ENCODE data around the gene RPL36.
"Not testable (repeated sequence)": the region's sequence is repeated elsewhere in the genome, so short reads cannot be mapped to it uniquely, and the experiment has no call there.

RPL36 gene

GRCh38 chr19:5703819-5704818 lies 14.0 kb downstream of the RPL36 start:
- in situ Hi-C loops (cut with MboI; ENCODE audit: low sequenced_read_pairs), result no loop called here

- in situ Hi-C loops (cut with MboI; ENCODE audit: low sequenced_read_pairs), result no loop called here
Observed at GRCh38 chr19:5705552-5705951, 15.5 kb downstream of the RPL36 start.

GRCh38 chr19:5706876-5707573 lies 16.9 kb downstream of the RPL36 start:
- in situ Hi-C loops (cut with MboI; ENCODE audit: low sequenced_read_pairs), result no loop called here

DNA sequence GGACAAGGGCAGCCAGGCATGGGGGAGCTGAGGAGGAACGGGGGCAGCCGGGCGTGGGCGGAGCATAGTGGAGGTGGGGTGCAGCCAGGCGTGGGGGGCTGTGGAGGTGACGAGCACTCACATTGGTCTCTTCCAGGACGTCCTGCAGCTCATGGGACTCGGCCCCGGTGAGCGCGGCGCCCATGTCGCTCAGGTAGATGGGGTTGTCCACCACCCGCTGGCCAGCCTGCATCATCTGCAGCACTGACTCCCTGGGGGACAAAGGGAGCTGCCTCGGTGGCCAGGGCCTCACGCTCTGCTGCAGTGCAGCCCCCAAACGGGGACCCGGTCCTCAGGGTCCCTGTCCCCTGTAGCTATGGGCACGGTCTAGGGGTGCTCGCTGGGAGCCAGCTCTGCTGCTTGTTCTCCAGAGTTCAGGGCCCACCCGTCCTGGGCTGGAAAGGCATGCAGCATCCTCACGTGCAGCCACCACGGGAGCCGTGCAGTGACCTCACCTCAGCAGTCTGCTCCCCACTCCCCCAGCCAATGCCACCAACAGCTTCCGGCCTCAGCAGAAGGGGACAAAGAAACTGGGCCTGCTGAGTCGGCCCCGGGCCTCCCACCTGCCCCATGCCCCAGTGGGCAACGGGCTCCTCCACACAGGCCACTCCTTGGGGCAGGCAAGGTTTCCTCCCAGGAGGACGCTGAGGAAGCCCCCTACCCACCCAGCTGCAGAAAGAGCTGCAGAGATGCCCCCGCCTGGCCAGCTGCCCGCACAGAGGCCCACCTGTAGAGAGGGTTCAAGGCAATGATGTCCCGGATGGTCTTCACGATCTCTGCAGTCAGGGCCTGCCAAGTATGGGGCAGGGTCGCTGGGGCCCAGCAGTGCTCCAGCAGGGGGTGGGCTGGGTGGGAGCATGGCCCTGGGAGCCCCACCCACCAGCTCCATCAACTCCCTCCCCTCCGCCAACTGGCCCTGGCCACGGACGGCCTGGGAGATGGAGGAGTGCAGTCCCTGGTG lies 17.8 kb downstream of the RPL36 start:
- in situ Hi-C loops (cut with MboI; ENCODE audit: low sequenced_read_pairs), result no loop called here

DNA sequence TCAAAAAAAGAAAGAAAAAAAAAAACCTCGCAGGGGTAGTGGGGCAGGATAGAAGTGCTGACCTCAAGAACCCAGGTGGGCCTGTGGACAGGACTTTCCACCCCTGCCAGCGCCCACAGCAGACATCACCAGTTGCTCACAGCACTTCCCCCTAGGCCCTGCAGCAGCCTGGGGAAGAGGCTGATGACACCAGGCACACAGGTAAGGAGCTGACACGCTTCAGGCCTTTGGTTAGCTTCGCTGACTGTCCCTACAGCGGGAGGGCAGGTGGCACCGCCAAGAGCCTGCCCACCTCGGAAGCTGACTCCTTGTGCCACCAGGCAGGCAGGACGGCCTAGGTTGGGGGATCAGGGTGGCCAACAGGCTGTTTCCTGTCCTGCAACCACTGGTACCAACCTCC lies 20.9 kb downstream of the RPL36 start:
- in situ Hi-C loops (cut with MboI; ENCODE audit: low sequenced_read_pairs), result no loop called here

DNA sequence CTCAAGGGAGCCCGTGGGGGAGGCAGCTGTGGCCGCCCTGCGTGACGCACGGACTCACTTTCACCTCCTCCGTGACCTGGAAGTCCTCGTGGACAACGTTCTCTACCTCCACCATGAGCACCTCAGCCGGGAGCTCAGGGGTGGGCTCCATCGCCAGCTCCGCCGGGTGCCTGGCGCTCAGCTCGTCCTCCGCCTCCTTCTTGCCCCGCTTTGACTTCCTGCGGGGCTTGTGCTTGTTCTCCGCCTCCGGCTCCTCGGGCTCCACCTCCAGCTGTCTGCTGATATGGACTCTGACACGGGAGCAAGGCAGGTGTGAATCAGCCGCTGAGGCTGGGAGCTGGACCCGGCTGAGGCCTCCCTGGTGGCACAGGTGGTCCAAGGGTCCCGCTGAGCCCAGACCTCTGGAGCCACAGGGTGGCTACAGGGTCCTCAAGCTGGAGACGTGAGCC lies 21.6 kb downstream of the RPL36 start:
- in situ Hi-C loops (cut with MboI; ENCODE audit: low sequenced_read_pairs), result no loop called here

GRCh38 chr19:5713228-5713627 lies 23.1 kb downstream of the RPL36 start:
- in situ Hi-C loops (cut with MboI; ENCODE audit: low sequenced_read_pairs), result no loop called here

DNA sequence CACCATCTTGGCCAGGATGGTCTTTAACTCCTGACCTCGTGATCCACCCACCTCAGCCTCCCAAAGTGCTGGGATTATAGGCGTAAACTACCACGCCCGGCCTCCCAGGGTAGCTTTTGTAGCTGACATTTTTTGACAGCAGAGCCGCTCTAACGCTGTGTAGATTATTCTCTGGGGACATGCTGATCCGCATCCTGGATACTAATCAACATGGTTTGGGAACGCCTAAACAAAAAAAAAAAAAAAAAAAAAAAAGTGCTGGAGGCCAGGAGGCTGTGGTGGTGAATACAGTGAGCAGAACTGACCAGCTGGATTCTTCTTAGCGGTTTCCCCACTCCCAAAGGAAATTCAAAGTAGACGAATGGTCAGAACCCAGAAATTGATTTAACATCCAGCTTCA lies 24.7 kb downstream of the RPL36 start:
- in situ Hi-C loops (cut with MboI; ENCODE audit: low sequenced_read_pairs), result no loop called here

DNA sequence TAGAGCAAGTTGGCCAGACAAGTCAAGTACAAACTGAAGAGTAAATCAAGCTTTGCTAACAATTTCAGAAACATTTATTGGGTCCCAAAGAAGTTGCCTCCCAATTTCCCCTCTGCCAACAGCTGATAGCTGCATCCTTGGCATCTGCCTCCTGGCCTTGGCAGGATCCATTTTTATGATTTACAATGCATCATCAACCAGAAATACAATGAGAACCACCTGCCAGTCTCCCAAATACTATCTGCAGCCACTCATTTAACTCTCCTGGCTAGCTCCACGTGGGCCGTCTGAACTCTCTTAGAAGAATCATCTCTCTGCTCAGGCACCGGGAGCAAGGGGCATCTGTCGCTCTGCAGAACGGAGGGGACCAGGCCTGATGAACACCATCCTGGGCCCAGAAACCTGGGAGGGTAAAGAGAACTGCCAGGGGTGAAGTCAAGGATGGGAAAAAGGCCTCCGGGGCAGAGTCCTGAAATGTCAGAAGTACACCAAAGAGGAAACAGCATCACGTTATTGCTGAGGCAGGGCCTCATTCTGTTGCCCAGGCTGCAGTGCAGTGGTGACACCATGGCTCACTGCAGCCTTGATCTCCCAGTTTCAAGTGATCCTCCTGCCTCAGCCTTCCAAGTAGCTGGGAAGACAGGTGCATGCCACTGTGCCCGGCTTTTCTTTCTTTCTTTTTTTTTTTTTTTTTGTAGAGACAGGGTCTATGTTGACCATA lies 27.3 kb downstream of the RPL36 start:
- in situ Hi-C loops (cut with MboI; ENCODE audit: low sequenced_read_pairs), result no loop called here

DNA sequence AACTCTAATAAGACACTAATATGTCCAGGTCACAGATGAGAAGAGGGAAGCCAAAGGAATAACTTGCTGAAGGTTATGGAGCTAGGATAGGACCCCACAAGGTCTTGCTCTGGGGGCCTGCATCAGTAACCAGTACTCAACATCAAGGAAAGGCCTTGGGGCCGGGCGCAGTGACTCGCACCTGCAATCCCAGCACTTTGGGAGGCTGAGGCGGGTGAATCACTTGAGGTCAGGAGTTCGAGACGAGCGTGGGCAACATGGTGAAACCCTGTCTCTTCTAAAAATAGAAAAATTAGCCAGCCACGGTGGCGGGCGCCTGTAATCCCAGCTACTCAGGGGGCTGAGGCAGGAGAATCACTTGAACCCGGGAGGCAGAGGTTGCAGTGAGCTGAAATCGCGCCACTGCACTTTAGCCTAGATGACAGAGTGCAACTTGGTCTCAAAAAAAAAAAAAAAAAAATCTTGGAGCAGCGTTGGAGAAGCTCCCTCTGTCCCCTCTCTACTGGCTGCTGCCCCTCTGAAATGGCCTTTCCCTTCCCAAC lies 28.0 kb downstream of the RPL36 start:
- in situ Hi-C loops (cut with MboI; ENCODE audit: low sequenced_read_pairs), result no loop called here

DNA sequence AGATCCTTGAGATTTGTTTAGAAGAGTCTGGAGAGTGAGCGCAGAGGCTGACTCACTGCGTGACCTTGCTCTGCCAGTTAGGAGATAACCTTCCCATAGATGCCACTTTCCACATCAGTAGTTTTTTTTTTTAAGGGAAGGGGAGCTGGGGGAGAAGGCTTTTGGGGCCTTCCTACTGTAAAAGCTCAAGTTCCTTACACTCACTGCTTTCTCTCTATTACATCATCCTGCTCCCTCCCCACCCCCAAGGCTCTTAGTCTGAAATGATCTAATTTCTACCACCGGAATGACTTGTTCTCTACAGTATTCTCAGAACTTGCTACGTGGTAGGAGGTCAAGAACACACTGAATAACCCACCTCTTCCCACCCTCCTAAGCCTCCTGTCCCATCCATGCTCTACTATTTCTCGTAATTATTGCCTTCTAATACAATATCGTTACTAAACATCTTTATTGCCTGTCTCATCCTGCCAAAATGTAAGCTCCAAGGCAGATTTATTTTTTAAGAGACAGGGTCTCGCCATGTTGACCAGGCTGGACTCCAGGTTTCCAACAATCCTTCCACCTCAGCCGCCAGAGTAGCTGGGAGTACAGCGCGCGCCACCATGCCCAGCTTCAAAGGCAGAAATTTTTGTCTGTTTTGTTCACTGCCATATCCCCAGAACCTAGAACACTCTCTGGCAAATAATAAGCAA lies 28.6 kb downstream of the RPL36 start:
- in situ Hi-C loops (cut with MboI; ENCODE audit: low sequenced_read_pairs), result no loop called here

DNA sequence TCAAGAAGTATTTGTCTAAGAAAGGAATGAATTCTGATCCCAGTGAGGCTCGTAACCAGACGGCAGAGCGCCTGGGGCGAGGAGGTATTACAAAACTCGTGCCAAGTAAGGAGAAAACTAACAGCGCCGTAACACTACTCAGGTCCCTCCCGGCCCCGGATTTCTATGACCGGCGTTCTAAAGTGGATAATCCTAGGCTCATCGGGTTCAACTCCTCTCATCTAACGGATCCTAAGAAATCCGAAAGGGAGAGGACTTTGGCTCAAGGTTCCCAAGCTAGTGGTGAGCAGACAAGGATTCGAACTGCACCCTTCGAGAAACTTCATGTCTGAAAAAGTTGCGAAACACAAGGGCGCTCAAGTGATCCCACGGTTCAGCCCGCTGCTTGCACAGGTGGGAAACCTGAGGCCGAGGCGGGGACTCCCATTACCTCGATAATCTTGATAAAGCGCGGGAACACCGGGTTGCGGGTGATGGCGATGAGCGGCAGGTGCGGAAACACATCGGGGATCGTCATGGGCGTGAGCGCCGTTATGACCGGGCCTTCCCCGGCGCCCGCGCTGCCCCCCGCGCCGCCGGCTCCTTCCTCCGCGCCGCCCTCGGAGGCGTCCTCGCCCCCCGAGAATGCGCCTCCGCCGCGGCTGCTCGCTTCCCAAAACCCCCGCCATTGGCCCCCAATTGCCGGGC lies 29.3 kb downstream of the RPL36 start:
- in situ Hi-C loops (cut with MboI; ENCODE audit: low sequenced_read_pairs), result no loop called here

- in situ Hi-C loops (cut with MboI; ENCODE audit: low sequenced_read_pairs), result no loop called here
Observed at GRCh38 chr19:5719961-5720790, 30.1 kb downstream of the RPL36 start, which contains the start of the genes CATSPERD and LONP1. Gene CATSPERD, plus strand, starts transcription at chr19:5720637. Its CDS starts 101 bp downstream, at chr19:5720738. Gene LONP1, minus strand, starts transcription at chr19:5720146. Its CDS starts 14 bp downstream, at chr19:5720132.

DNA sequence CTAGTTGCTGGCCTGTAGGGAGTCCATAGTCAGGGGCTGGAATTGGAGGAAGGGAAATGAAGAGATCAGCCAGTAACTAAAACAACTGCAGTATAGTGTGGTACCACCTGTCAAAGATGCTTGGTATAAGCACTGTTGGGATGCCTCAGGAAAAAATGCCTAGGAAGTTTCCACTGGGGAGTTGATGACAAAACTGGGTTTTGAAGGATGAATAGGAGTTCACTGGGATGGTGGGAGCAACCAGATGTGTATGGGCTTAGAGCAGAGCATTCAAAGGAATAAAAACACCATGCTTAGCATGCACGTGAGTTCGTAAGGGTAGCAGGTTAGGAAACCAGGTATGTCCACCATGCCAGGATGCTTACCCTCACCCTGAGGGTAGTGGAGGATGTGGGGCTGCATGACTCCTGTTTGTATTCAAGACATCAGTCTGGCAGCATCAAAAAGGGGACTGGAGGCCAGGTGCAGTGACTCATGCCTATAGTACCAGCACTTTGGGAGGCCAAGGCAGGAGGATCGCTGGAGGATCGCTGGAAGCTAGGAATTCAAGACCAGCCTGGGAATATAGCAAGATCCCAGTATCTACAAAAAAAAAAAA lies 37.5 kb downstream of the RPL36 start:
- in situ Hi-C loops (cut with MboI; ENCODE audit: low sequenced_read_pairs), result no loop called here

GRCh38 chr19:5733172-5733571 lies 43.1 kb downstream of the RPL36 start:
- in situ Hi-C loops (cut with MboI; ENCODE audit: low sequenced_read_pairs), result not testable (repeated sequence)

DNA sequence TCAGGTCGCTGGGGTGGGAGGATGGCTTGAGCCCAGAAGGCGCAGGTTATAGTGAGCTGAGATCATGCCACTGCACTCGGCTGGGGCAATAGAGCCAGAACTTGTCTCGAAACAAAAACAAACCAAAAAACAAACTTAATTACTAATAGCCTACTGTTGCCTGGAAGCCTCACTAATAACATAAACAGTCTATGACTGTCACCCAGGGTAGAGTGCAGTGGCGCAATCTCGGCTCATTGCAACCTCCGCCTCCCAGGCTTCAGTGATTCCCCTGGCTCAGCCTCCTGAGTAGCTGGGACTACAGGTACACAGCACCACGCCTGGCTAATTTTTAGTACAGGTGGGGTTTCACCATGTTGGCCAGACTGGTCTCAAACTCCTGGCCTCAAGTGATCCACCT lies 48.3 kb downstream of the RPL36 start:
- in situ Hi-C loops (cut with MboI; ENCODE audit: low sequenced_read_pairs), result no loop called here

Data from HL-60/S4 treated with phorbol 12-myristate 13-acetate at 8.2 ng/mL for 4 days and 3 days (cell line).